Omental fat pad (tissue), 4 donors: Measurements from ENCODE around the gene NRIP3. TPM values are rescaled to one million over a fixed set of nuclear protein-coding genes. Genes with fewer than 3 reads are reported as not detected.

Source experiments
- ATAC-seq: fragments of 150-250 bp; one replicate; pipeline ENCODE4 v1.9.1; 2016; ENCODE audit warnings: mild to moderate bottlenecking, moderate library complexity; ENCODE audit not compliant: low FRiP score
- DNase-seq: peaks from one replicate; pipeline ENCODE4 v3.0.0-alpha.2; 2019; ENCODE audit warnings: low spot score
- total RNA-seq, 4 donors: library from RNA; depleted of rRNA; stranded (reverse); fragments of >200 nt; gene quantifications; one replicate each; pipeline ENCODE4 v1.1.0, GENCODE V29; 2016
- TF ChIP-seq, protein P1 (sequence below), 3 donors: fragments of 450-650 bp; IDR thresholded peaks; one replicate each; pipeline ENCODE4 v1.5.1; 2016 to 2017; ENCODE audit warnings: antibody characterized with exemption in 3 of 3, mild to moderate bottlenecking in 3 of 3, moderate library complexity in 2 of 3

The NRIP3 gene
- total RNA-seq: 10 to 100 TPM in 1 of 4 donors, 1 to 10 TPM in 2, under 1 TPM in 1; 0.63 to 13.1 (median 2.8) TPM

DNA sequence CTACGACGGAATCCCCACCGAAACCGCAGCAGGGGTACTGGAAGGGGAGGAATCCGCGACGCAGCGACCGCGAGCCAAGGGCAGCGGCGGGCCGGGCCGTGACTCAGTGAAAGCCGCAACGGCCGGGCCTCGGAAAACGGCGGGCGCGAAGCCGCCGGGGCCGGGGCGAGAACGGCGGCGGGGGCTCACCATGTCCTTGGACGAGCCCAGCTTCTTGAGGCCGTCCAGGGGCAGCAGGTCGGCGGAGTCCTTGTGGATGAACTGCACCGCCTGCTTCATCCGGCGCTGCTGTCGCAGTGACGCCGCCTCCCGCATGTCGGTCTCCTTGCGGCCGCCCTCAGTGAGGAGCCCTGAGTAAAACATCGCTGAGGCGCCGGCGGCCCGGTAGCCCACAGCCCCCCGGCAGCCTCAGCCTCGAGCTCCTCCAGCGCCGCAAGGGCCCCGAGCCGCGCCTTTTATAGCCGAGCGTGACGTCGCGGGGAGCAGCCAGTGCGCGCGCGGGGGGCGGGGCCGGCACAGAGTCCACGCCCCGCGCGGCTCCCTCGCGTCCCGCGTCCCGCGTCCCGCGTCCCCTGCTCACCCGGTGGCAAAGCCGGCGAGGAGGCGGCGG is at the start of gene NRIP3:
Gene NRIP3 (minus strand): TSS at position 429 of the 610 bp plus-strand sequence. CDS start 66 bp downstream, at position 363.
- ATAC-seq: peak; percentile 67
- TF ChIP-seq, protein P1, sequence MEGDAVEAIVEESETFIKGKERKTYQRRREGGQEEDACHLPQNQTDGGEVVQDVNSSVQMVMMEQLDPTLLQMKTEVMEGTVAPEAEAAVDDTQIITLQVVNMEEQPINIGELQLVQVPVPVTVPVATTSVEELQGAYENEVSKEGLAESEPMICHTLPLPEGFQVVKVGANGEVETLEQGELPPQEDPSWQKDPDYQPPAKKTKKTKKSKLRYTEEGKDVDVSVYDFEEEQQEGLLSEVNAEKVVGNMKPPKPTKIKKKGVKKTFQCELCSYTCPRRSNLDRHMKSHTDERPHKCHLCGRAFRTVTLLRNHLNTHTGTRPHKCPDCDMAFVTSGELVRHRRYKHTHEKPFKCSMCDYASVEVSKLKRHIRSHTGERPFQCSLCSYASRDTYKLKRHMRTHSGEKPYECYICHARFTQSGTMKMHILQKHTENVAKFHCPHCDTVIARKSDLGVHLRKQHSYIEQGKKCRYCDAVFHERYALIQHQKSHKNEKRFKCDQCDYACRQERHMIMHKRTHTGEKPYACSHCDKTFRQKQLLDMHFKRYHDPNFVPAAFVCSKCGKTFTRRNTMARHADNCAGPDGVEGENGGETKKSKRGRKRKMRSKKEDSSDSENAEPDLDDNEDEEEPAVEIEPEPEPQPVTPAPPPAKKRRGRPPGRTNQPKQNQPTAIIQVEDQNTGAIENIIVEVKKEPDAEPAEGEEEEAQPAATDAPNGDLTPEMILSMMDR (IDR thresholded peaks at IDR 0.05): no peak
- DNase-seq: peak; percentile 54

DNA sequence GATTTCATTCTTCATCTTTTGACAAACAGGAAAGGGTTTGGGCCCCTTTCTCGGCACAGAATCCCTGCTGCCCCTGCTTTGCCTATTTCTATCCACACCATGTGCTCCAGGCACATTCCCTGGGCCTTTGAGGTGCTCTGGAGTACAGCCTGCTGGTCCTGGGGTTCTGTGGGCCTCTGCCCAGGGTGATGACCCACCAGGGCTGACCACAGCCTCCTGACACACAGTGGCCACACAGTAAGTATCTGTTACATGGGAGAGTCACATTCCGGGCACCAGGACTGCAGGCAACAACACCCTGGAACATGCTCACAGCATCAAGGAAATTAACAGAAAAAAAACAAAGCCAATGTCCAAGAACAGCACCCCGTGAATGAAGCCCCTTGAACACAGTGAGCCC is 48.5 kb upstream of the NRIP3 start:
- ATAC-seq (no peak), DNase-seq (no peak)
- TF ChIP-seq, protein P1 (IDR thresholded peaks at IDR 0.05): no peak

DNA sequence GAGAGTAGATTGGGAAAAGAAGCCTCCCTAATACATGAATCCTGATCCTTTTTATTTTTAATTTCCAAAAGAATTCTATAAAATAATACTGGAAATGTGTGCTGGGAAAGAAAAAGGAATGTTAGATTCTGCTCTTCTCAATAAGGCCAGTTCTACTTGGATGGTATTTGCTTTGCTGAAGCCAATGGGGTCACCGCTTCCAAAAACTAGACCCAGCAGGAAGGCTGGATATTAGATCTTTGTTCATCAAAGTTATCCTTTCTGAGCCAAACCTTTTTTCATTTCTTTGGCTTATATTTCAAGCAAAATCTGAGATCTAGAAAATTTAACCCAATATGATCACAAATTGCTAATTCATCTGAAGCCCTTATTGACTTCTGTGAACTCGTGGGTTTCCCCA is 46.2 kb upstream of the NRIP3 start:
- no peak for ATAC-seq
- DNase-seq: no peak
- TF ChIP-seq, protein P1 (IDR thresholded peaks at IDR 0.05): no peak

DNA sequence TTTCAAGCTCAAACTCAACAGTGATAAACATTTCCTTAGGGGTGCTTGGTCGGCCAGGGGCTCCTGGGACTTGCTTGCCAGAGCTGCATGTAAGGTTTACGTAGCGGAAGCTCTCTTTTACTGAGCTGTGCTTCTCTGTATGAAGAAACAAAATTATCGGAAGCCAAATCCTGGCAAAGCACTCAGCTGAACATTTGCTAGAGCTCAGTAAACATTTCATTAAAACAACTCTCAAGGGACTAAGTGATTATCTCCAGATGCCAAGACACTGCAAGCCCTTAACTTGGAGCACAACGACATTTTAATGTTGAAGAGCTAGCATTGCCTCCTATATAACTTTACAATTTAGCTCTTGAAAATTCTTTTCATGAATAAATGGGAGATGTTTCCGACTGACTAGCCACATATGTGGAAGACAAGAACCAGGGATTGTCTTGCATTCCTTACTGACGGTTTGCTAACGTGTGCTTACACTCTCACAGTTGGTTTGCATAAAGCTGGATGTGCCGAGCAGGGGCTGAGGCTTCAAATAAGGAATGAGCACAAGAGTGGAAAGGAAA is 44.2 kb upstream of the NRIP3 start:
- DNase-seq: no peak
- TF ChIP-seq, protein P1 (IDR thresholded peaks at IDR 0.05): no peak
- ATAC-seq: no peak

DNA sequence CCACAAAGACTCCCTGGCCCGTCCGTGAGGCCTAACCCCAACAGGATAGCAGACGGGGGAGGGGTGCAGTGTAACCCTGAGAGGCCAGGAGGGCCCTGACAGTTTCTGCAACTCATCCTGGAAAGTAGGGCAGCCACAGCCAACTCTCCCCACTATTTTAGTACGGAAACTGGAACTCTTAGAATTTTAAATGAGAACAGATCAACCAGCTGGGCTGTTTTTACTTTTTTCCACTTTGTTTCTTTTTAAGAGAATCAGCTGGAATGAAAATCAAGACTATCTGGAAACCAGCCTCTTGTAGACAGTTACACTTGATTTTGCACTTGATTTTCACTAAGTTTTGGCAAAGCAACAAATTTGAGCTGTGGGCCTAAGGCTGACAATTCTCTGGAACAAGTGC is 42.7 kb upstream of the NRIP3 start:
- ATAC-seq (no peak), DNase-seq (no peak)
- TF ChIP-seq, protein P1 (IDR thresholded peaks at IDR 0.05): no peak

DNA sequence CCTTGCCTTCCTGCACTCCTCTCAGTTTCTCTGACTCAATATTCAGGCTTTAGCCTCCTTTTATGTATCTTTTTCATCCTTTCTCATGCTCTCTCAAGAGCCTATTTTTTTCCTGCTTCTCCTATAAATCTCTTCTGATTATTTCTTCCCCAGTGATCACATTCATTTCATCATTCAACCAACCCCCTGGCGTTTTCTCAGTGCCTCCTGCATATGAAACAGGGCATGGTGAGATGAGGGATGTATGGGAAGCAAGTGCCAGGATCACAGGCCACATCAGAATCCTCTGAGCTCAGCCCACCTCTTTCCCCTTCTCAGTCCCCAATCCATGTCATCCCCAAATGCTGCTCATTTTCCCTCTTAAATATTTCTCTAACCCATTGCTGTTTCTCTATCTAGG is 38.7 kb upstream of the NRIP3 start:
- DNase-seq (no peak), ATAC-seq (no peak)
- TF ChIP-seq, protein P1 (IDR thresholded peaks at IDR 0.05): no peak

DNA sequence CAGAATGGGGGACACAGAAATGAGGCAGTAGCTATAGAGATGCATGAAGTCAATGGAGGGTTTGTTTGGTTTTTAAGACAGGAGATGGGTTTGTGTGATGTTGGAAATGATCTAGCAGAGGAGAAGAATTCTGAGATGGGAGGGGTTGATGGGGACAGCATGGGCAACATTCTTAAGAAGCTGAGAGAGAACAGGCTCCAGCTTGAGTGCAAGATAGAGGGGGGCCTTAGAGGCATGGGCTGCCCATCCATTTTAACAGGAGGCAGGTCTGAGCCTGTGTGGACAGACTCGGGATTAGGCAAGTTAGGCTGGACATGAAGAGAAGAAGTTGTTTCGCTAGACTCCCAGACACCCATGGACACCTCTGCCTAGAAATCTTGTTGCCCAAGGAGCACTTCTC is 37.9 kb upstream of the NRIP3 start:
- TF ChIP-seq, protein P1 (IDR thresholded peaks at IDR 0.05): no peak
- no peak for ATAC-seq
- DNase-seq: no peak
